Esophagus squamous epithelium (tissue), 5 donors: ENCODE measurements around the gene PAEP. TPM values are rescaled to one million over a fixed set of nuclear protein-coding genes. Genes with fewer than 3 reads are reported as not detected.

Experiments
- DNase-seq: peaks from one replicate; lab custom pipeline; 2025; lab: John Stamatoyannopoulos, UW
- H3K27ac ChIP-seq, 4 donors: fragments of 200-600 bp; sonication (generic); one replicate each; pipeline ENCODE4 v1.5.1; 2016 to 2019; ENCODE audit warnings: mild to moderate bottlenecking in 1 of 4
- H3K27me3 ChIP-seq, 4 donors: fragments of 200-600 bp; sonication (generic); 1 replicate in 3 of 4; 2 replicates in 1 of 4; pipeline versions ENCODE4 v1.5.1 to v1.6.0; 2017 to 2021; ENCODE audit warnings: antibody characterized with exemption in 1 of 4
- H3K36me3 ChIP-seq, 3 donors: fragments of 200-600 bp; sonication (generic); one replicate each; pipeline ENCODE4 v1.5.1; 2016 to 2019
- H3K4me1 ChIP-seq, 3 donors: fragments of 200-600 bp; sonication (generic); one replicate each; pipeline ENCODE4 v1.5.1; 2017 to 2019
- H3K4me3 ChIP-seq, 4 donors: fragments of 200-600 bp; sonication (generic); 1 replicate in 3 of 4; 2 replicates in 1 of 4; pipeline ENCODE4 v1.5.1; 2016 to 2019; ENCODE audit warnings: mild to moderate bottlenecking in 2 of 4, moderate library complexity in 1 of 4
- H3K9me3 ChIP-seq, 3 donors: fragments of 200-600 bp; sonication (generic); one replicate each; pipeline ENCODE4 v1.5.1; 2016 to 2019
- CTCF ChIP-seq, 6 experiments: fragments of 450-650 bp in 4 of 6; fragments of 200-600 bp in 2 of 6; sonication (generic) in 2 of 6; IDR thresholded peaks; one replicate each; pipeline ENCODE4 v1.5.1; 2016 to 2019; ENCODE audit warnings: antibody characterized with exemption in 6 of 6, mild to moderate bottlenecking in 4 of 6, moderate library complexity in 4 of 6
- POLR2A ChIP-seq, 4 donors: fragments of 450-650 bp; IDR thresholded peaks; one replicate each; pipeline ENCODE4 v1.6.1; 2017; ENCODE audit warnings: antibody characterized with exemption in 4 of 4, mild to moderate bottlenecking in 4 of 4, moderate library complexity in 3 of 4
- WGBS, 2 donors: methylation state at CpG; one replicate each; pipeline ENCODE4 v1.1.5; 2018; 5-methylcytosine and 5-hydroxymethylcytosine counted together
- intact Hi-C: fragments of 100-400 bp; cut with DNase I; formaldehyde crosslinking; loops from one replicate; pipeline ENCODE4 v1.15.0; 2022
- total RNA-seq, 4 donors: library from RNA; depleted of rRNA; stranded (reverse); fragments of >200 nt; gene quantifications; one replicate each; pipeline ENCODE4 v1.1.0, GENCODE V29; 2016
- donor health status: DM: yes; HTN: yes; CAD: no.

Gene PAEP
- total RNA-seq, 4 donors from 2014 or later: not detected

DNA sequence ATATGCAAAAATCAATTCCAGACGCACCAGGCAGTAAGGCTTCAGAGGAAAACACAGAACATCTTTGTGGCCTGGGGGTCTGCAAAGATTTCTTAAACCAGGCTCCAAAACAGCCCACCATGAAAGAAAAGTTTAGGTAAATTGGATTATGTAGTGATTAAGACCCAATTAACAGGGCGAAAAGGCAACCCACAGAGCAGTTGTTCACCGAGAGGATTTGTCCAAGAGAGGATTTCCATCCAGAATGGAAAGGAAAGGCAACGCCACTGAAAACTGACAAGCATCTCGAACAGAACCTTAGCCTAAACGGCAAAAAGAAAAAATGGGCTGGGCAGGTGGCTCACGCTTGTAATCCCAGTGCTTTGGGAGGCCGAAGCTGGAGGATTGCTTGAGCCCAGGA, 40.4 kb downstream of the PAEP start:
- TF ChIP-seq CTCF (IDR thresholded peaks at IDR 0.05) (no peak), POLR2A (IDR thresholded peaks at IDR 0.05) (no peak)
- WGBS, 2 donors: 76 to 79% methylated on average over 7 to 8 of the region's 8 CpGs
- H3K4me1 ChIP-seq: peaks cover 0 to 4% (median 0%) of the 10 kb centered on the region in 3 donors
- no peak overlapping the region for H3K4me3 ChIP-seq
- DNase-seq: no peak
- H3K27me3 ChIP-seq: peaks cover 0 to 83% (median 0%) of the 10 kb centered on the region in 4 donors
- H3K27ac ChIP-seq: no peak overlapping the region
- intact Hi-C loops: no loop called here
- H3K36me3 ChIP-seq: no peaks in the 10 kb centered on the region
- no peaks in the 10 kb centered on the region for H3K9me3 ChIP-seq

DNA sequence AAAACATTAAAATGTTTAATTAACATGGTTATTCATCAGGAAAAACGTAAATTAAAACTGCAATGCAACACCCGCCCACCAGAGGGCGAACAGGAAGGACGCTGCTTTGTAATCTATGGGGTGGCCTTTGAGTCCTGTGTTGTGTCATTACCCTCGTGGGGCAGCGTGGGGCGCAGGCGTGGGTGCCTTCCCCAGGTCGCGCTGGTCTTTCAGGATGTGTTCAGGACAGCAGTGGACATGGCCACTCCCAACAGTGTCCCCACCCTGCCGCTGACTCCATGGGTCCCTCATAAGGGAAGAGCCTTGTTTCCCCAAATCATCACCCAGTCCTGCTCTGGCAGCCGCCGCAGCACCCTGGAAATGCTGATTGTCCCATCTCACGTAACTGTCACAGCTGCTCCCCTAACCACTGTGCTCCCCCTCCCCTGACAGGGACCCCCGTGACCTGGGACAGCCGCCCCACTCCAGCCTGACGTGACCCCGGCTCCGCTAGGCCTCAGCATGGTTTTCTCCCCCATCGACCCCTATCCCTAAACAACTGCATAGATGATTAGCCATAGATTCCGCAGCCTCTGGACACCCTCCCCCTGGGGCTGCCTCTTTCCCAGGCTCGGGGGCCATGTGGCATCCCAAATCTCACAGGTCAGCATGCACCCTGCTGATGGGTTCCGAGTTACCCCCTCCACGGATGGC, 41.4 kb downstream of the PAEP start:
- DNase-seq: no peak
- Histone ChIP-seq H3K27ac (no peak overlapping the region), H3K4me3 (no peak overlapping the region), H3K36me3 (no peaks in the 10 kb centered on the region), H3K4me1 (peaks cover 0 to 4% (median 0%) of the 10 kb centered on the region in 3 donors), H3K27me3 (peaks cover 0 to 74% (median 0%) of the 10 kb centered on the region in 4 donors), H3K9me3 (no peaks in the 10 kb centered on the region)
- WGBS, 2 donors: 42 to 45% methylated on average over 19 to 21 of the region's 24 CpGs
- peak in 5 of 6 experiments; percentile 48 to 79 (median 63) for TF ChIP-seq CTCF (IDR thresholded peaks at IDR 0.05)
- TF ChIP-seq POLR2A (IDR thresholded peaks at IDR 0.05): no peak
- intact Hi-C loops: no loop called here

DNA sequence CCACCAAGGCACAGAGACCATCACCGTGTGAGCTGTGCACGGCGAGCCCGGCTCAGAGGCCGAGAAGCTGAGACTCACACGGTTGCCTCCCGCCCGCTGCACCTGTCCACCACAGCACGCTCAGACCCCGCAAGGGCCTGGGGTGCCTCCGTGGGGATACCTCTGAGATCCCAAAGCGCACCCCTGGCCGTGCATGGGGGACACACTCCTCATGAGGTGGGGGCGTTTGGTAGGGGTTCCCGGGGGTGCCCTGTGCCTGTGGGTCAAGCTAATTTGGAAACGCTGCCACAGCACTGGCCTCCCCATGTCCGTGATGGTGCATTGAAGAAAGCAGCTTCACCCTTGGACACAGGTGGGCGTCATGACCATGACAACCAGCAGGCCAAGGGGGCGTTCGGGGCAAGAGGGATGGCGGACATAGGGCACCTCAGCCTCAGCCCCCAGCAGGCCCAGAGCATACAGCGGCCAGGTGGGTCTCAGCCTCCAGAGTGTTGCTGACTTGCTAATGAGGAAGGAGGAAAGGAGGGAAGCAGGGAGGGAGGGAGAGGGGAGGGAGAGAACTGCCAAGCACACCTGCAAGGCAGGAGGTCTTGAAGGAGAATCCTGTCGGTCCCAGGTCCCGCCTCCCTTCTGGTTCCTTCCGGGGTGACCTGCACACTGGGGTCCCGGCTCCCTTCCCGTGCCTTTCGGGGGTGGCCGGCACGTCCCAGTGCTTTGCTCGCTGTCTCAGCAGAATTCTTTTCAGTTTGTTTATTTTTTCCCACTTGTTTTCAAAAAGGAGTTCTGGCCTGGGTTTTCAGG, 43.1 kb downstream of the PAEP start:
- H3K4me3 ChIP-seq: no peak overlapping the region
- intact Hi-C loops: no loop called here
- no peaks in the 10 kb centered on the region for H3K36me3 ChIP-seq
- no peak overlapping the region for H3K27ac ChIP-seq
- peaks cover 0 to 63% (median 0%) of the 10 kb centered on the region in 4 donors for H3K27me3 ChIP-seq
- TF ChIP-seq POLR2A (IDR thresholded peaks at IDR 0.05) (no peak), CTCF (IDR thresholded peaks at IDR 0.05) (no peak)
- H3K4me1 ChIP-seq: peaks cover 0 to 4% (median 0%) of the 10 kb centered on the region in 3 donors
- WGBS, 2 donors: 37 to 54% methylated on average over 9 to 10 of the region's 31 CpGs
- no peak for DNase-seq
- no peaks in the 10 kb centered on the region for H3K9me3 ChIP-seq

GRCh38 chr9:135605238-135605781, 43.8 kb downstream of the PAEP start:
- Histone ChIP-seq H3K36me3 (no peaks in the 10 kb centered on the region), H3K4me3 (no peak overlapping the region), H3K9me3 (no peaks in the 10 kb centered on the region), H3K27ac (no peak overlapping the region), H3K4me1 (peaks cover 0 to 4% (median 0%) of the 10 kb centered on the region in 3 donors), H3K27me3 (peaks cover 0 to 56% (median 0%) of the 10 kb centered on the region in 4 donors)
- 13 to 18% methylated on average over 2 to 3 of the region's 14 CpGs for WGBS, 2 donors
- DNase-seq: no peak
- no peak for TF ChIP-seq CTCF (IDR thresholded peaks at IDR 0.05)
- TF ChIP-seq POLR2A (IDR thresholded peaks at IDR 0.05): no peak
- intact Hi-C loops: no loop called here

GRCh38 chr9:135606885-135607259, 45.3 kb downstream of the PAEP start:
- Histone ChIP-seq H3K4me1 (peaks cover 0 to 4% (median 0%) of the 10 kb centered on the region in 3 donors), H3K36me3 (no peaks in the 10 kb centered on the region), H3K27me3 (peaks cover 0 to 54% (median 0%) of the 10 kb centered on the region in 4 donors), H3K4me3 (no peak overlapping the region), H3K9me3 (no peaks in the 10 kb centered on the region), H3K27ac (no peak overlapping the region)
- intact Hi-C loops: no loop called here
- 83 to 89% methylated on average over 10 of the region's 11 CpGs for WGBS, 2 donors
- no peak for DNase-seq
- no peak for TF ChIP-seq POLR2A (IDR thresholded peaks at IDR 0.05)
